Measurements from ENCODE around the gene SYVN1. TPM values are rescaled to one million over a fixed set of nuclear protein-coding genes. Genes with fewer than 3 reads are reported as not detected.

Gene SYVN1
- total RNA-seq = 22.3 TPM

DNA sequence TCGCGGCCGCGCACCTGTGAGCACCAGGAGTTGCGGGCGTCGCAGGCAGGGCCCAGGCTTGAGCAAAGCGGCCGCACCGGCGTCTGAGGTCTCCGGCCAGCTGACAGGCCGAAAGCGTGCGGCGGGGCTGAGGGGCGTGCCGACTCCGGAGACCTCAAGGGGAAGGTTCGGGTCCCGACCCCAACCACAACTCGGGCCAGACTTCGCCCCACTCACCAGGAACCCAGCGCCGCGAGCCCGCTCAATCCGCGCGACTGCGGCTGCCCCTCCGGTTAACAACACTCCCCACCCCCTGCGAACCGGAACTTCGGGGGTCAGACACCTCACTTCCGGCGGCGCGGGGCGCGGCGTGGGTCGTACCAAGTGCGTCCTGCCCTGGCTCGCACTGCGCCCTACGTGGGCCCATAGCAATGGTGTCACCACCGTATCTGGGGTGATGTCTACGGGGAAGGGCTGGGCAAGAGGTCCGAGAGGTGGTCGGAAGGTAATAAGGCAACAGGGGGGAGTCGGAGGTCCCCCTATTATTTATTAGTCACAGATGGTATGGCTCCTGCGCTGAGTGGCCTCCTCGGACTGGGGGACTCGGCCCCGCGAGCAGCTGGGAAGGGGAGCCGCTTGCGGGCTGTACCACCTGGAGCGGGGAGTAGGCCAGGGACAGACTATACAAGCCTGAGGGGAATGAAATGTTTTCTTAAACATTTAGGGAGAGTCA, at the start of gene SYVN1:
Gene SYVN1 (minus strand): TSS at position 280 of the 712 bp plus-strand sequence. CDS start 918 bp downstream, outside the sequence.

DNA sequence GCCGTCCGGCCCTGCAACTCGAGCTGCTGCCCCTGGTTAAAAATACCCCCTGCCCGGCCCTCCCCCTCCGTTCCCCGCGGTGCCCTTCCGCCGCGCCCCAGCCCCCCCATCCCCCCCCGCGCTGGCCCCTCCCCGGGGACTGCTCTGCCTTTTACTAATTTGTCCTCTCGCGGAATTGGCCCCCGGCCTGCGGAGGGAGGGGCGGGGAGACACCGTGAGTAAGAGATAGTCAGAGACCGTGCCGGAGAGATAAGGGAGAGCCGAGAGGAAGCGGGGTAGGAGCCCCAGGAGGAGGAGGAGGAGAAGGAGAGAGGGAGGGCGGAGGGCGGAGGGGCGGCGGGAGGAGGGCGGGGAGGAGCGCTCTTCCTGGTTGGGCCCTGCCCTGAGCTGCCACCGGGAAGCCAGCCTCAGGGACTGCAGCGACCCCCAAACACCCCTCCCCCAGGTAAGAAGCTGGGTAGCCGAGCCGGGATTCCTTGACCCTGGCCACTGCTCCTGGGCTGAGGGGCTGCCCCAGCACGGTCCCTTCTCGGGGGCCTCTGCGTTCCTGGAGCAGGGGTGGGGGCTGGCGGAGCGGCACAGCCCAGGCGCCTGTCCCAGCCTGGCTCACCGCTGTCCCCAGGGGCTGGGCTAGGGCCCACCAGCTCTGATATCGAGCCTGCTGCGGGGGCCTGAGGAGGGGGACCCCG, 47.4 kb upstream of the SYVN1 start, which contains the start of gene CAPN1:
Gene CAPN1 (plus strand): TSS at position 360 of the 689 bp plus-strand sequence. CDS start 774 bp downstream, outside the sequence.

GRCh38 chr11:65170058-65170534, 35.8 kb upstream of the SYVN1 start, which contains the start of gene SPDYC:
Gene SPDYC (plus strand): TSS chr11:65170233. CDS start chr11:65171358, 1,125 bp downstream.

DNA sequence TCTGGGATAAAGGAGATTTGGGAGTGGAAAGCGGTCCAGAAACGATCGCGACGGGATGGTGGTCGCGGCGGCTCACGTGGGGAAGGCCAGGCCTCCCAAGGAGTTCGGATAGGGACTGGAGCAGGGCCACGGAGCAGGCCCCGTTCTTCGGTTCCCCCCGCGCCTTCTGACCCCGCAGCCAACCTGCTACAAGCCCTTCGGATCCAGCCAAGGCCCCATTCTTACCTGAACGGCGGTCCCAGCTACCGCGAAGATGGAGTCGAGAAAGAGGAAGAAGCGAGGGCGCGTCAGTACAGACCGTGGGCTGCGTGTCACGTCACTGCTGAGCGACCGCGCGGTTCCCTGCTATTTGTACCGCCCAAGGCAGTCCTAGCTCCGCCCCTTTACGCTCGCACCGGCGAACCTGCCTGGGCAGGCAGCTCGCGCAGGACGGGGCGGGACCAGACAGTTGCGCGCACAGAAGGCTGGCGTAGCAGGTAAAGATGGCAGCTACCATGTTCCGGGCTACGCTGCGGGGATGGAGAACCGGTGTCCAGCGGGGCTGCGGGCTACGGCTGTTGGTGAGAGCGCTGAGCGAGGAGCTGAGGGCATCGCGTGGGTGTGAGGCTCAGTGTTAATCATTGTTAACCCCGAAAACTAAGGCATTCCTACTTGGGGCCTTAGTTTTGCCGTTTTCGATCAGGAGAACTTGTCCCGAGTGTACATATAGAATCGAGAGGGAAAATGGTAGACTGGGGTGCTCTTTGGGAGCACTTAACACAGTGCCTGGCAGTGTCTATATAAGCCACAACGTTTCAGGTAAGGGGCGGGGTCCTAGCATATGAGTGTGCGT, 12.2 kb downstream of the SYVN1 start, which contains the start of the genes FAU and MRPL49:
Gene FAU (minus strand): TSS at position 270 of the 832 bp plus-strand sequence. CDS start 321 bp downstream, outside the sequence.
Gene MRPL49 (plus strand): TSS at position 457 of the 832 bp plus-strand sequence. CDS start 26 bp downstream, at position 483.

GRCh38 chr11:65117206-65118096, 16.9 kb downstream of the SYVN1 start, which contains the start of gene ZNHIT2:
Gene ZNHIT2 (minus strand): TSS chr11:65117701. CDS start chr11:65117653, 48 bp downstream.

DNA sequence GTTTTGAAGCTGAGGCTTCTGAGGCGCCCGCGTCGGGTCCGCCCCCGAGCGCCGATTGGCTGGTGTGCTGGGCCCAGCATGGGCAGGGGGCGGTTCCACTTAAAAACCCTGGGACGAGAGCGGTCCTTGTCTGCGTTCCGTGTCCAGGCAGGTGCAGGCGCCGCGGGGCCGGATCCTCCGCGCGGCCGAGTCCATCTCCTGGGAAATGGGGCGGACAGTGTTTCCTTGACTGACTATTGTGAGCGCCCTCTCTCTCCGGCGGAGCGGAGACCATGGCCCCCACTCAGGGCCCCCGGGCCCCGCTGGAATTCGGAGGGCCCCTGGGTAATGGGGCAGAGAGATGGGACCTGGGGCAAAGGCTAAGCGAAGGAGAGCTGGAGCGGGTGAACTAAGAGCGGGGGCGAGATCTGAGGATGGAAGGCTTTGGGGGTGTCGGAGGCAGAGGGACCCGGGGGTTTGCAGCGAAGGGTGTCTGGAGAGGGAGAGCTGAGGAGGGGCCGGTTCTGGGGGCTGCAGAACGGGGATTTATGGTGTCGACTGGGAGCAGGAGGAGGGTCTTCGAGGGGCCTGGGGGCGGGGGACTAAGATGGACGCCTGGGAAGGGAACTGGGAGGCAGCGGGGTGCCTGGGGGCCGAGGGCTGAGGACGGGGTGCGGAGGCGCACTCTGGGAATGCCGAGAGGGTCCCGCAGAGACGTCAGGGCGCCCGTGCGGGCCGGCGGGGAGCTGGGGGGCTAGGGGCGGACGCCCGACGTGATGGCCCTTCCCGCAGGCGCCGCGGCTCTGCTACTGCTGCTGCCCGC, 22.4 kb downstream of the SYVN1 start, which contains the start of gene TM7SF2:
Gene TM7SF2 (plus strand): TSS at position 129 of the 802 bp plus-strand sequence. CDS start 144 bp downstream, at position 273.

DNA sequence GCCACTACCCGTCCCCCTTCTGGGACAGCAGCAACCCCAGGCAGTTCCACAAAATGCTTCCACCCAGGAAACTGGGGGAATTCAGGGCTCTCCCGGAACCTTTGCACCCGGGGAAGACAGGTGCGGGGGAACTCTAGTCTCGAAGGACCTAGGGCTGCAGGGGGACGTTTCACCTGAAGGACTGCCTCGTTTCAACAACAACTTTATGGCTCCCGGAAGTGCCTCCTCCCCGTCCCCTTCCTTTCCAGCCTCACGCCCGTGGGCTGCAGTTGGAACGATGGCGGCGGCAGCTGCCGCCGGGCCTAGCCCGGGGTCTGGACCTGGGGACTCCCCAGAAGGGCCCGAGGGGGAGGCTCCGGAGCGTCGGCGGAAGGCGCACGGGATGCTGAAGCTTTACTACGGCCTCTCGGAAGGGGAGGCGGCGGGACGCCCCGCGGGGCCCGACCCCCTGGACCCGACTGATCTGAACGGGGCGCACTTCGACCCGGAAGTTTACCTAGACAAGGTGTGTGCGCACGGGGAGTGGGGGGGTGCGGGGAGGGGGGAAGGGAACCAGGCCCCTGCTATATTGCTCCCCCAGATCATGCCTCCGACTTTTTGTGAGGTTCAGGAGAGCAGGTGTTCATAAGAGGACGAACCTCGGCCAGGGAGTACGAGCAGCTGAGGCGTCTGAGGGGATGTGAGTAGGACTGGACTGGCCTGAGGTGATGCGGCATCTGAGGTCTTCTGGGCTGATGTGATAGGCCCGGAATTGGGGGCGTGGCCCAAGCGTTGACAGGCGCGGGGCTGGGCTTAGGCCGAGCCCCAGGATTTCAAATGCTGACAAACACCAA, 38.1 kb downstream of the SYVN1 start, which contains the start of gene VPS51:
Gene VPS51 (plus strand): TSS at position 241 of the 833 bp plus-strand sequence. CDS start 37 bp downstream, at position 278.

DNA sequence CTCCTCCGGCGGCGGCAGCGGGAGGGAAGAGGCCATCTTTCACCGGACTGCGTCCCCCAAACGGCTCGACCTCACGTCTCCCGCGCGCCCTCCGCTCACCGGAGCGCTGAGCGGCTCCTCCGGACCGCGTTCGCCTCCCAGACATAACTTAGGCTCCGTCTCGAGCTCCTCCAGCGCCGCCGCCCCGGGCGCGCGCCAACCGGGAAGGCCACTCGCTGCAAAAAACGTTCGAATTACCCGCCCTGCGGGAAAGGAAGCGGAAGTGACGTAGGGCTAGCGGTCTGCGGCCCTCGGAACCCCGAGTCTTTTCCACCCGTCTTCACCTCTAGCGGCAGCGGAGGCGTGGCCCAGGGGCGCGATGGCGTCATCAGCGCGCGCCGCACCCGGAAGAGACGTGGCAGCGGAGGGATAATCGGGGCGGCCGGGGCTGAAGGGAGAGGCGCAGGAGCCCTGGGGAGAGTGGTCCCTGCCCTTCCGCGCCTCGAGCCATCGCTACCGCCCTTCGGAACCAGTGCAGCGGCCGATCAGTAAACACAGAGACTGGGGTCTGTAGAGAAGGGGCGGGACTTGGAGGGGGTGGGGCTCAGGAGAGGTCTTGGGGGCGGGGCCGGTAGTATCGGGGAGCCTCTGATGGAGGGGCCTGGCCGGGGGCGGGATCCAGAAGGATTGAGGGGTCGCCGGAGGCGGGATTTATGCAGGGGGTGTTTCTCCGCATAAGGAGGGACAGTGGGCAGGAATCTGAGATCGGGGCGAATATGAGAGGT, 50.3 kb downstream of the SYVN1 start, which contains the start of the genes CDCA5 and ZFPL1:
Gene CDCA5 (minus strand): TSS at position 207 of the 764 bp plus-strand sequence. CDS start 62 bp downstream, at position 145.
Gene ZFPL1 (plus strand): TSS at position 389 of the 764 bp plus-strand sequence. CDS start 477 bp downstream, outside the sequence.

Small RNAs within 50 kb of the gene (small RNA-seq; reads per million reads assigned to genes)
- gene HIGD1AP10 (ENCODE audit: low replicate concordance) = not detected
- not detected for gene PDCL2P2 (ENCODE audit: low replicate concordance)
- 2.9 reads per million, percentile 91 among the genes with 10 or more reads in this experiment for gene RNU2-23P (ENCODE audit: low replicate concordance)

Other genes with a start within 250 kb of the SYVN1 start
- gene ATG2A, start 217.3 kb downstream of the SYVN1 start, total RNA-seq = 31.4 TPM
- gene PPP2R5B, start 209.8 kb downstream of the SYVN1 start, total RNA-seq = 14.4 TPM
- 1.3 TPM for gene GPHA2, start 198.6 kb downstream of the SYVN1 start, total RNA-seq
- gene MAJIN, start 162.4 kb downstream of the SYVN1 start, total RNA-seq = 0.70 TPM
- gene BATF2, start 137.5 kb downstream of the SYVN1 start, total RNA-seq = 2.4 TPM
- gene ARL2, start 120.4 kb downstream of the SYVN1 start, total RNA-seq = 91.7 TPM
- 21.5 TPM for gene SNX15, start 107.1 kb downstream of the SYVN1 start, total RNA-seq
- 7.8 TPM for gene SAC3D1, start 93.3 kb downstream of the SYVN1 start, total RNA-seq
- gene NAALADL1, start 76.0 kb downstream of the SYVN1 start, total RNA-seq = 20.2 TPM
- gene CDCA5, start 50.5 kb downstream of the SYVN1 start, total RNA-seq = 6.4 TPM
- gene ZFPL1, start 50.3 kb downstream of the SYVN1 start, total RNA-seq = 29.6 TPM
- 421 TPM for gene VPS51, start 38.3 kb downstream of the SYVN1 start, total RNA-seq
- gene TM7SF2, start 22.6 kb downstream of the SYVN1 start, total RNA-seq = 65.0 TPM
- gene ZNHIT2, start 16.8 kb downstream of the SYVN1 start, total RNA-seq = 8.0 TPM
- 650 TPM for gene FAU, start 12.4 kb downstream of the SYVN1 start, total RNA-seq
- 57.1 TPM for gene MRPL49, start 12.2 kb downstream of the SYVN1 start, total RNA-seq
- not detected for gene SPDYC, start 35.7 kb upstream of the SYVN1 start, total RNA-seq
- gene CAPN1, start 47.4 kb upstream of the SYVN1 start, total RNA-seq = 142 TPM
- gene POLA2, start 127.4 kb upstream of the SYVN1 start, total RNA-seq = 11.9 TPM
- gene CDC42EP2, start 180.3 kb upstream of the SYVN1 start, total RNA-seq = 15.7 TPM
- 41.9 TPM for gene DPF2, start 199.3 kb upstream of the SYVN1 start, total RNA-seq
- 0.35 TPM for gene TIGD3, start 220.2 kb upstream of the SYVN1 start, total RNA-seq
- 8.9 TPM for gene SLC25A45, start 248.1 kb upstream of the SYVN1 start, total RNA-seq

Measured in metanephros (tissue), 2 donors.